NCI-H345 treated with DMSO at 0.1 percent for 48 hours (cell line): ENCODE data around the gene UNC119.

Source experiments
- DNase-seq: peaks from one replicate; lab custom pipeline; 2025; ENCODE audit not compliant: unreplicated experiment; lab: John Stamatoyannopoulos, UW

UNC119 gene

GRCh38 chr17:28500712-28501379 is 51.6 kb downstream of the UNC119 start:
- DNase-seq, result no peak

DNA sequence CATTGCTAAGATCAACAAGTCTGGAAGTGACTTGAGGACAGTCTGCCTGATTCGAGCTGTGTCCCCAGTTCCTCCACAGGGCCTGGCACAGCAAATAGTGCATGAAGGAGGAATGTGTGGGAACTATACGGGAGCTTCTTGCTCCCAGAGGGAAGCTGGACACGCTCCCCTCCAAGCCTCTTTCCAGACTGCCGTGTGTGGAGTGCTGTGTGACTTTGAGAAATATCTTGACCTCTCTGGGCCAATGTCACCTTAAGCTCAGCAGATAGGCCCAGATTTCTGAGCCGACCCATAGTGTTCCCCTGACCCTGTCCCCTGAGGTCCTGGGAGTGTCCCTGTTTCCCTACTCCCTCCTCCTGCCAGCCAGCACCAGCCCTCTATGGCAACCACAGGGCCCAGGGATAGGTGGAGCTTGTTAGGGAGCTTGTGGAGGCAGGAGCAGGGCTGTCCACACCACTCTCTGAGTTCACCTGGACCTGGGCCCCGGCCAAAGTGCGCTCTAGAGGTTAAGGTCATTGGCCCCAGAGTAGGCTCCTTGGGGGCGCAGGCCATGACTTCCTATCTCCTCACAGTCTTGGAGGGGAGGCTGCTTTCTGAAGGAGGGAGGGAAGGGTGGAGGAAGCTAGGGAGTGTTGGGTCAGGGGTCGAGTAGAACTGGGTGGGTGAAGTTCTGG is 52.6 kb downstream of the UNC119 start:
- no peak for DNase-seq

DNA sequence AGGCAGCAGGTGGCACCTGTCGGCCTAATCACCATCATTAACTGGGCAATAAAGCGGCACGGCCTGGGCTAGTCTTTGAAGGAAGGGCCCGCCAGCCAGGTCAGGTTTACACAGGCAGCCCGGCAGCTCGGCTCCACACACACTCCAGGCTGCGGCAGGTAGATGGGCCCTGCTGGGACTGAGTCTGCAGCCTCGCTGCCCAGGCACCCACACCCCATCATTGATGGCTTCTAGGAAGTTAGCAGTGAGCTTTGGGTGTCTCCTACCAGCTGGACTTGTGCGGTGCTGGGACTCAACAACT is 53.1 kb downstream of the UNC119 start:
- no peak for DNase-seq

DNA sequence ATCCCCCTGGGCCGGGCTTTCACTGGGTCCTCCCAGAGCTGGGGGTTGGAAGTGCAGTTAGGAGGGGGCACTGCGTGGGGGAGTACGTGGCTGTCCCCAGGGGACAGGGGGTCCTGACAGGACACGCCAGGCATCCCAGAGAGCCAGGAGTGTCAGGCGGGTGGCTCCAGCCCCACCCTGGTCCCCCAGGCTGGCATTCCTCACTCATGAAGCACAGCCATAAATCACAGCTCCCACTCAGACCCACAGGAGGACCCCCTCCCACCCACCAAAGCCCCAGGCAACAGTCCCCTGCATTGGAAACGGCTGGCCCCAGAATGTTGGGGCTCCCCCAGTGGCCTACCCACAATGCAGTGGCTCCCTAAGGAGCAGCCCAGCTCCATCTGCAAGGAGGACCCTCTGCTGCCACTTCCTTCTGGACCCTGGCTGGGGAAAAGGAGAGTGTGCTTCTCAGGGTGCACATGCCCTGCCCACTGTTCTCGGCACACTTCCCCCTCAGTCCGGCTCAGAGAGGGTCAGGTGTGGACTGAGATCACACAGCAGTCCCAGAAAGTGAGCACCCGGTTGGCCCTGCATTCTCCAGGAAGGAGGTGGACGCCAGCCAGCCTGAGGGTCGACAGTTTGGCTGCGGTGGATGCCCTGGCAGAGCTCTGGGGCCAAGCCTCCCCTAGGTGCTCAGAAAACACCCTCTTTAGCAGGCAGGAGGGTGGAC is 53.6 kb downstream of the UNC119 start:
- no peak for DNase-seq

DNA sequence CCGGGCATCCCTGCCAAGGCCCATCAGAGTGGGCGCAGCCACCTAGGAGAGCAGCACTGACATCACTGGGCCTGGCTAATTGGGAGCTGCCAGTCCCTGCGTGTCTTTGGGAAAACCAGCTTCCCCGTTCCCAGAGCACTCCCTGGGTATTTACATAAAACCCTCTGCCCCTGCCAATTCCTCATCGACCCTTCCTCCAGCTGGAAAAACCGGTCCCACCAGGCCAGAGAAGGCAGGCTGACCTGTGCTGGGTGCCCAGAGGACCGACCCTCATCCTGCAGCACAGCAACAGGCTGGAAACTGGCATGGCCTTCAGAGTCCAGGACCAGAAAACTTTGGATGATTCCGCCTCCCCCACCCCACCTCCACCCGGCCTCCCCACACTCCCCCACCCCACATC is 54.5 kb downstream of the UNC119 start:
- DNase-seq, result no peak
